Fibroblast of lung (primary cell): ENCODE data around the gene TGM2.

Experiments
- EZH2 ChIP-seq: IDR thresholded peaks from 2 replicates; pipeline ENCODE4 v1.5.1; 2012; ENCODE audit warnings: low read length, control low read depth, mild to moderate bottlenecking; ENCODE audit errors: missing control alignments
- TF ChIP-seq, protein P1 (sequence below), 2 donors: IDR thresholded peaks in 1 of 2; conservative IDR thresholded peaks in 1 of 2; 1 replicate in 1 of 2; 2 replicates in 1 of 2; pipeline ENCODE4 v1.5.1; 2011 to 2012; ENCODE audit warnings: low read length in 2 of 2, control low read depth in 1 of 2, inconsistent platforms in 1 of 2, low read depth in 1 of 2, mild to moderate bottlenecking in 1 of 2

DNA sequence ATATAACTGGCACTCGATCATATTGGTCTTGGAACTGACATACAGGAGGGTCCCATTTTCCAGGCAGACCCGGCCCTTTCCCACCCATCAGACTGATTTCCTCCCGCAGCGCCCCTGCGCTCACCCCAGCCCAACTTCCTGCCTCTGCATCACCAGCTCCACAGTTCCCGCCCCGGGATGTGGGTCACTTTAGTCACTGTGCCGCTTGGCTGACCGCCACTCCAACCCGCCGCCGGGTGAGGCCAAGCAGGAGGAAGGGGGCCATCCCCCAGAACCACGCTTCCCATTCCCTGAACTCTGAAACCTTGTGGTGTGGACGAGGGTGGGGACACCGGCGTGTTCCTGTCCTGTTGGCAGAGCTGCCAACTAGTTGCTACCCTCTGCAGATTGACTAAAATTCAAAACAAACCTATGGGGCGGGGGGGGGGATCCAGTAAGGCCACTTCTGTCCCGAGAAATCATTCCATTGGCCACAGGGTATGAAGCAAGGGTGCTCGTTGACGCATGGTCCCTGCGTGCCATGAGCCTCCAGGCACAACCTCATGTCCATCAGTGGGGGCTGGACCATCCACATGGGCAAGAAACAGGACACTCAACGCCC is 12.3 kb downstream of the TGM2 start:
- TF ChIP-seq, protein P1, sequence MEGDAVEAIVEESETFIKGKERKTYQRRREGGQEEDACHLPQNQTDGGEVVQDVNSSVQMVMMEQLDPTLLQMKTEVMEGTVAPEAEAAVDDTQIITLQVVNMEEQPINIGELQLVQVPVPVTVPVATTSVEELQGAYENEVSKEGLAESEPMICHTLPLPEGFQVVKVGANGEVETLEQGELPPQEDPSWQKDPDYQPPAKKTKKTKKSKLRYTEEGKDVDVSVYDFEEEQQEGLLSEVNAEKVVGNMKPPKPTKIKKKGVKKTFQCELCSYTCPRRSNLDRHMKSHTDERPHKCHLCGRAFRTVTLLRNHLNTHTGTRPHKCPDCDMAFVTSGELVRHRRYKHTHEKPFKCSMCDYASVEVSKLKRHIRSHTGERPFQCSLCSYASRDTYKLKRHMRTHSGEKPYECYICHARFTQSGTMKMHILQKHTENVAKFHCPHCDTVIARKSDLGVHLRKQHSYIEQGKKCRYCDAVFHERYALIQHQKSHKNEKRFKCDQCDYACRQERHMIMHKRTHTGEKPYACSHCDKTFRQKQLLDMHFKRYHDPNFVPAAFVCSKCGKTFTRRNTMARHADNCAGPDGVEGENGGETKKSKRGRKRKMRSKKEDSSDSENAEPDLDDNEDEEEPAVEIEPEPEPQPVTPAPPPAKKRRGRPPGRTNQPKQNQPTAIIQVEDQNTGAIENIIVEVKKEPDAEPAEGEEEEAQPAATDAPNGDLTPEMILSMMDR (conservative IDR thresholded peaks at IDR 0.05 in 1 of 2, IDR thresholded peaks at IDR 0.05 in 1 of 2; ENCODE audit: low read depth in 1 of 2, low read length in 2 of 2) = no peak
- TF ChIP-seq EZH2 = no peak
